Measurements from ENCODE around the gene PPP2R3C.
"Not testable (repeated sequence)": the region's sequence is repeated elsewhere in the genome, so short reads cannot be mapped to it uniquely, and the experiment has no call there.

The PPP2R3C gene

GRCh38 chr14:35046751-35047536 lies 74.8 kb downstream of the PPP2R3C start:
- no peak for TF ChIP-seq CTCF (conservative IDR thresholded peaks at IDR 0.05; ENCODE audit: low read depth)
- POLR2A ChIA-PET (ENCODE audit: low non-redundant PET) = interaction anchor here (0.7 to 1.8 kb wide), 3 partner anchors 64 to 77 kb away, joined by 3 to 4 read pairs (median 3); partner anchors contain the start of genes PPP2R3C and SRP54
- DNase-seq (ENCODE audit: low spot score) = peak; percentile 52
- CTCF ChIA-PET = interaction anchor here (0.6 kb wide), 1 partner anchor 24 kb away, joined by 4 read pairs; no protein-coding TSS in a partner anchor
- peak overlapping the region; percentile 98 for H3K27ac ChIP-seq

- peak within 1 kb of the TSS; percentile 98 for H3K27ac ChIP-seq
- no peak for TF ChIP-seq CTCF (conservative IDR thresholded peaks at IDR 0.05; ENCODE audit: low read depth)
- ChIA-PET POLR2A (ENCODE audit: low non-redundant PET) (interaction anchor here (1.0 to 1.8 kb wide), 3 partner anchors 63 to 77 kb away, joined by 3 to 4 read pairs (median 4); partner anchors contain the start of genes PPP2R3C and SRP54), CTCF (no interaction called here)
- peak; percentile 97 for DNase-seq (ENCODE audit: low spot score)
Measured at GRCh38 chr14:35046048-35046750, 75.6 kb downstream of the PPP2R3C start, which contains the start of gene FAM177A1. Gene FAM177A1, plus strand, starts transcription at chr14:35046272. Its CDS starts 192 bp downstream, at chr14:35046464.

GRCh38 chr14:35045798-35046047 lies 76.1 kb downstream of the PPP2R3C start:
- DNase-seq (ENCODE audit: low spot score) = no peak
- CTCF ChIA-PET = no interaction called here
- POLR2A ChIA-PET (ENCODE audit: low non-redundant PET) = interaction anchor here (1.0 to 1.8 kb wide), 3 partner anchors 63 to 78 kb away, joined by 3 to 4 read pairs (median 4); partner anchors contain the start of genes PPP2R3C and SRP54
- no peak for TF ChIP-seq CTCF (conservative IDR thresholded peaks at IDR 0.05; ENCODE audit: low read depth)
- peak overlapping the region; percentile 98 for H3K27ac ChIP-seq

- peak overlapping the region; percentile 98 for H3K27ac ChIP-seq
- peak; percentile 14 for DNase-seq (ENCODE audit: low spot score)
- ChIA-PET CTCF (no interaction called here), POLR2A (ENCODE audit: low non-redundant PET) (interaction anchor here (1.0 to 1.3 kb wide), 2 partner anchors 62 to 77 kb away, joined by 3 to 4 read pairs; partner anchors contain the start of genes PPP2R3C and SRP54)
- no peak for TF ChIP-seq CTCF (conservative IDR thresholded peaks at IDR 0.05; ENCODE audit: low read depth)
Measured at GRCh38 chr14:35044939-35045797, 76.6 kb downstream of the PPP2R3C start.

- POLR2A ChIA-PET (ENCODE audit: low non-redundant PET) = no interaction called here
- no peak for DNase-seq (ENCODE audit: low spot score)
- CTCF ChIA-PET = interaction anchor here (0.7 kb wide), 1 partner anchor 32 kb away, joined by 3 read pairs; no protein-coding TSS in a partner anchor
- no peak overlapping the region for H3K27ac ChIP-seq
- no peak for TF ChIP-seq CTCF (conservative IDR thresholded peaks at IDR 0.05; ENCODE audit: low read depth)
Measured at GRCh38 chr14:35043046-35043445, 78.7 kb downstream of the PPP2R3C start.

GRCh38 chr14:35042632-35043031 lies 79.2 kb downstream of the PPP2R3C start:
- CTCF ChIA-PET = no interaction called here
- no peak for DNase-seq (ENCODE audit: low spot score)
- no peak for TF ChIP-seq CTCF (conservative IDR thresholded peaks at IDR 0.05; ENCODE audit: low read depth)
- no peak overlapping the region for H3K27ac ChIP-seq
- POLR2A ChIA-PET (ENCODE audit: low non-redundant PET) = no interaction called here

GRCh38 chr14:35038312-35038711 lies 83.5 kb downstream of the PPP2R3C start:
- POLR2A ChIA-PET (ENCODE audit: low non-redundant PET); CTCF ChIA-PET; H3K27ac ChIP-seq; DNase-seq (ENCODE audit: low spot score): not testable (repeated sequence)

Measured in RWPE1 (cell line).